GM19043 (cell line): ENCODE data around the gene KANK3.

Source experiments
- ATAC-seq: cut with Tn5 transposase; IDR thresholded peaks from one replicate; pipeline ENCODE4 v1.9.1; 2021; ENCODE audit warnings: low read depth; ENCODE audit not compliant: unreplicated experiment

KANK3 gene

DNA sequence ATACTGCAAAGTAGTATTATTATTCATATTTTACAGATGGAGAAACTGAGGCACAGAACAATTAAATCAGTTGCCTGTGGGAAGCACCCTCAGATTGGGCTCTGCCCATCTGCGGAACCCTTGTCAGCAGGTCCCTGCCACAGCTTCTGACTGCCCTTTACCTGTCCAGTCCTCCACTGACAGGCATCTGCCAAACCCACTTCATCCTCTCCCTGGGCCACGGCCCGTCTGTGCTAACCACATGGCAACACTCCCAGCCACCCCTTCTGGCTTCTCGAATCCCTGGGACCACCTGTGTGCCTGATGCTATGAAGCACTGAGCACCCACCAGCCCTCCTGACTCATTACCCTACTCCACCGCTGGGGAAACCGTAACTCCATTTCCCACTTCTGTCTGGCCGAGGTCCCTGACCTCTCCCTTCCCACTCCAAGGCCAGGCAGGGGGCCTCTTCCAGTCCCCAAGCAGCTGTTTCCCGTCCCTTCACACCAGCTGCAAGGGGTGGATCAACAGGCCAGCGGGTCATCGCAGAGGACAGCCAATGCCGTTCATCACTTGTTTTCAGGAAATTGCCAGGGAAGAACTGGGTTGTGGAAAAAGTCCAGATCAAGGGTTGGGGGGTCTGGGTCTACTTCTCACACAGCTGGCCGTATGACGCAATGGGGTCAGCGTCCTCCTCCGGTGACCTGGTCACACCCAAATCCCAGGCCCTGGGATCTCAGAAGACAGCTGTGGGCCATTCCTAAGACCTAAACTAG is 2.5 kb downstream of the KANK3 start:
- ATAC-seq = no peak

DNA sequence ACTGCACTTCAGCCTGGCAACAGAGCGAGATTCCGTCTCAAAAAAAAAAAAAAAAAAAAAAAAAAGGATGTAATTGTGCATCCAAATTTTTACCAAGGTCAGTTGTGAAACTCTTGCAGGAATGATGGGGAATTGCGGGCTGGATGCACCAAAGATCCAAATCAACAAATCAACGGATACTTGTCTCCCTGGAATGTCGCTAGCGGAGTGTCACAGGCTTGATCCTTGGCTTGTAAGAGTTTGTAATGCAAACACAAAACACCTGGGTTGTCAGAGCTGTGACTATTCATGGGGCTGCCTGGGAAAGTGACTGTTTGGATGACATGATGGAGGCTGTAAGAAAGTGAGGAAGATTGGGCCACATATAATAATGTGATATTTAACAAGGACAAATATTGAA is 4.2 kb downstream of the KANK3 start:
- no peak for ATAC-seq

DNA sequence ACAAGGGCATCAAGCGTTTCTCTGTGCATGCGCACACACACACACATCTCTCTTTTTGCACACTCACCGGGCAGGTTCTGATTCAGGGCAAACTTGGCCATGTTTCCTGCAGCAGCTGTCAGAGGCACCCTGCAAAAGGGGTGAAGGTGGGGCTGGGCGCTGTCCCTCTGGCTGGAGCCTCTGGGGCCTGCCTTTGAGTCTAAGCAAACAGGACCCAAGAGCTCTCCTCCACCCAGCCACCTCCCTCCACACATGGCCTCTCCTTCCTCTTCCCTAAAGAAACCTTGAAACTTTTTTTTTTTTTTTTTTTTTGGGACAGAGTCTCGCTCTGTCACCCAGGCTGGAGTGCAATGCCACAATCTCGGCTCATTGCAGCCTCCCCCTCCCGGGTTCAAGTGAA is 5.3 kb downstream of the KANK3 start:
- no peak for ATAC-seq

DNA sequence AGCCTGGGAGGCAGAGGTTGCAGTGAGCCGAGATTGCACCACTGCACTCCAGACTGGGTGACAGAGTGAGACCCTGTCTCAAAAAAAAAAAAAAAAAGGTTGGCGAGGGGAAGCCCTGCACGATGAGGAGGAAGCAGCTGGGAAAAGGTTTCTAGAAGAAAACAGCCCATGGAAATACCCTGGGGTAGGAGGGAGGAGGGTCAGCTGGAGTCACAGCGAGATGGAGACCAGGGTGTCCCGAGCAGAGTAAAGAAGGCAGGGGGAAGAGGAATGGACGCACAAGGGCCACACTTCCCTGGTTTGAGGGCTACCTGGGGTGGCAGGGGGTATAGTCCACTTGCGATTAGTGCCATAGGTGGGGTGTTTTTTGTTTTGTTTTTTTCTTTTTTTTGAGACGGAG is 6.4 kb downstream of the KANK3 start:
- no peak for ATAC-seq

DNA sequence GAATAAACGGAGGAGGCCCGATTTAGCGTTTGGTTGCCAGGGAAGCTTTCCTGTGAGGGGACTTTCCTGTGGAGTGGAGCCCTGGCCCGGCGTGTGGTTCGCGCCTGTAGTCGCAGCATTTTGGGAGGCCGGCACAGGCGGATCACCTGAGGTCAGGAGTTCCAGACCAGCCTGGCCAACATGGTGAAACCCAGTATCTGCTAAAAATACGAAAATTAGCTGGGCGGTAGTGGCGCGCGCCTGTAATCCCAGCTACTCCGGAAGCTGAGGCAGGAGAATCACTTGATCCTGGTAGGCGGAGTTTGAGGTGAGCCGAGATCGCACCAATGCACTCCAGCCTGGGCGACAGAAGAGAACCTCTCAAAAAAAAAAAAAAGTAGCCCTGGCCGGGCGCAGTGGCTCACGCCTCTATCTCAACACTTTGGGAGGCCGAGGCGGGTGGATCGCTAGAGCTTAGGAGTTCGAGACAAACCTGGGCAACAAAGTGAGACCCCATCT is 6.9 kb downstream of the KANK3 start:
- no peak for ATAC-seq

DNA sequence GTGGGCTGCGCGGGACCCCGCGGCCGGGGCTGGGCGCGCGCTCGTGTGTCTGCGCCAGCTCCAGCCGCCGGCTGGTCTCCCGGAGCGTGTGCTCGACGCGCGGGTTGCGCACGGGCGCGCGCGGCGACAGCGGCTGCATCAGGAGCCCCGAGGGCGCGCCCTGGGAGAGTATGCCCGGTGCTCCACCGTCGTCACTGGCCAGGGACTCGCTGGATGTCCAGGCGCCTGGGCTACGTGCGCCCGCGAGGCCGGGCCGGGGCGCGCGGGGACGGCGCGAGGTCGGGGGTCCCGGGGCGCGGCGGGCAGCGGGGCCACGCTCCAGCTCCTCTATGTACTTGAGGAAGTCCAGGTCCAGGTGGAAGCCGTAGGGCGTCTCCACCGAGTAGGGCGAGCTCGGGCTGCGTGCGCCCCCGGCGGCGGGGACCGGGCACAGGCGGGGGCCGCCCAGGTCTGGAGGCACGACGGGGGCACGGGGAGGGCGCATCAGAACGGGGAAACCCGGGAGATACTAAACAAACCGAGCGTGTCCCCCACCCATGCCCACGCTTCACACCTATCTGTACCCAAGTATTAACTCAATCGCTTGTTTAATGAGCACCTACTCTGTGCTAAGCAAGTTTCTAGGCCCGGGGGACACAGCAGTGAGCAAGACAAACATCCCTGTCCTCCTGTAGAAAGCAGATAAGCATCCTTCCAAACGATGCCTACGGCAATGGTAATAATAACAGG is 7.6 kb downstream of the KANK3 start:
- ATAC-seq = no peak

DNA sequence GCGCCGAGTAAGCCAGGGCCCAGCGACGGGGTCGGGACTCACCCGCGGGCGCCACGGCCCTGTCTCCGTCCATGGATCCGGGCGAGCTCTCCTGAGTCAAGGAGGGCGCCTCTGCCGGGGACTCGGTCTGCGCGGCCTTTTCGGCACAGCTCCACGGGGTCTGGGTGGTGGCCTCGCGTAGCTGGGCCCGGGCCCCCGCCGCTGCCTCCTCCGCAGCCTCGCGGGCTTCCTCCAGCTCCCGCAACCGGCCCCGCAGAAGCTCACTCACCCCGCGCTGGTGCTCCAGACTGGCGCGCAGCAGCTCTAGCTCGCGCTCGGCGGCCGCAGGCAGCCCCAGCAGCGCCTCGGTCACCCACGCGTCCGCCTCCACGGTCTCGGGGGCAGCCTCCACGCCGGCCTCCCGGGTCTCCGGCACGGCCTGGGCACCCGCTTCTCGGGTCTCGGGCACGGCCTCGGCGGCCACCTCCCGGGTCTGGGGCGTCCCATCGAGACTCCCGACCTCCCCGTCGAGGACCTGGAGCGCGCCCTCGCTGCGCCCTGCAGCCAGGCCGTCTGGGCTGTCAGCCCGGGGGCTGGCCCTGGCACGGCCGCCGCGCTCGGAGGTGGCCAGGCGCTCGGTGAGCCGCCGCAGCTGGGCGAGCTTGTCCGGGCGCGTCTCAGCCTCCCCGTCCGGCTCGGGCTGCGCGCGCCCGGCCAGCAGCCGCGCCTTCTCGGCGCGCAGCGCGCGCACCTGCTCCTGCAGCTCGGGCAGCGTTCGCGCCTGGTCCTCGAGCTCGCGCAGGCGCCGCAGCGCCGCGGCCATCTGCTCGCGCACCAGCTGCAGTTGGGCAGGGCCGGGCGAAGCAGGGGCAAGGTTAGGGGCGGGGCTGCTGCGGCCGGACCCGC is 8.4 kb downstream of the KANK3 start:
- ATAC-seq = no peak

DNA sequence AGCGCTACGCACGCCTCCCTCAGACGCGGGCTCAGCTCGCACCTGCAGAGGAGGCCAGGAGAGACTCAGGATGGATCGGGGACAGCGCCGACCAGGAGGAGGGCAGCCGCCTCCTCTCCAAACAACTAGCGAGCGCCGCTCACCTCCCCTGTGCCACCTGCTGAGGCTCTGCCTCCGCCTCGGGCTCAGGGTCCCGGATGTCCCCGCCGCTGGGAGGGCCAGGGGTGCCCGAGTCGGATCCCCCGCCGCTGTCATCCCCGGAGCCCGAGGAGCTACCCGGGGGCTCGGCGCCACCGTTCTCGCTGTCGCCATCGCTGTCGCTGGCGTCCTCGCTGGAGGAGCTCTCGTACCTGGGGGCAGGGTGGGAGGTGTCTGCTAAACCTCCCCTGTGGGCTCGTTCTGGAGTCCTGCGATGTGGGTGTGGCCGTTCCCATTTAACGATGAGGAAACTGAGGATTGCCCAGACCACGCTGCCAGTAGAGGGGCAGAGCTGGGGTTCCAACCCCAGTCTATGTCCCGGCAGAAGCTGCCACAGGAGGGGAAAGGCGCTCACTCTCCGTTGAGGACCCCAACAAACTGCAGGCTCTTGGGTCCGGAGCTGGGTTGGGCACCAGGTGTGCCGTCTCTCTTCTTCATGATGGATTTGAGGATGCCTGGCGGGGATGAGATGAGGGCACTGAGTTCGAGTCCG is 9.2 kb downstream of the KANK3 start:
- ATAC-seq = no peak

DNA sequence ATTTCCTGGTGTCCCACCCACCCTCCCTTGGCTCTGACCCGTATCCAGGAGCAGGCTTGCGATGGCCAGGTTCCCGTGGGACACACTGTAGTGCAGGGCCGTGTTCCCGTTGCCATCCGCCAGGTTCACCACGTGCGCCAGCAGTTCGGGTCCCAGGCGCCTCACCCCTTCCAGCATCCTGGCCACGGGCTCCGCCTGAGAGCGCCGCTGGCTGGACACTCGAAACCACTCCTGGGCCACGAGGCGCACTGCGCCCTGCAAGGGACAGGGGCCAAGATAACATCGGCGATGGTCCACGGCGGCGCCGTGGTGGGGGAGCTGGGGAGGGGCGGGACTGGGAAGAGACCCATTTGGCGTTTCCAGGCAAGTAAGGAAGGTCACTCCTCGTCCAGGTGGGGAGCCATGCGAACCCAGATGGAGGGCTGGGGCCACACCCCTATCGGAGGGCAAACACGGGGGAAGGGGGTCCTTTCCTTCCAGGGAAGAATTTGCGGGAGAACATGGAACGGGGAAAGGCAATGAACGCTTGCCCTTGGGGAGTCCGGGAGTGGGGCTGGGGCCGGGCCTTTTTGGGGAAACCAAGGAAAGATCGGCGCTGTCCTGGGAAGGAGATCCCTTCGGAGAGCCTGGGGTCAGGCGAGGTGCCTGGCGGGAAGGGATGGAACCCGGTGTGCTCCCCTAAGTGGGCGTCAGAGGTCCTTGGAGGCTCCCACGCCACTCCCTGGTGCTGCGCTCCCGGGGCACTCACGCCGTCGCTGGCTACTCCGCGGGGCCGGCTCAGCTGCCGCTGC is 9.9 kb downstream of the KANK3 start:
- no peak for ATAC-seq

DNA sequence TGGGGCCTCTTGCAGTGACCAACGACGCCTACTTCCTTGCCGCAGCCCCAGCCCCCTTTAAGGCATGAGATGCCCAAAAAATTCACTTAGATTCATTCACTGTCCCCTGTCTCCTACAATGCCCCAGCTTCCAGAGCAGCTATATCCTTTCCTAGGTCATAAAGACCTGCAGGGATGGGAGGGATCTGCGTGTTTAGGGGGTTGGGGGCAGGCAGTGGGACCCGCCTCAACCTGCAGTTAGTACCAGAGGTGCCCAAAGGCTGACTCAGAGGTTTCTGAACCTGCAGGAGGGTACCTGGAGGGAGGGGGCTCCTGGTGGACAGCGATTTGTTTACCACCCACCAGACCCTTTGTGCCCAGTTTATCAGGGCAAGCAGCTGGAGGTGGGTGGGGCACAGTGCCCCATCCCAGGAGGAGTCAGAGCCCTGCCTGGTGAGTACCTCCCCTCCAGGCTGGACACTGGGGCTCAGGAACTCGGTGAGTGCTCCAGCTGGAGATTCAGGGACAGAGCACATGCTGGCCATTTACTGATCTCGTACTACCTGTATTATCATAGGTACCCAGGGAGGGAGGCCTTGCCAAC is 11.7 kb downstream of the KANK3 start:
- no peak for ATAC-seq

DNA sequence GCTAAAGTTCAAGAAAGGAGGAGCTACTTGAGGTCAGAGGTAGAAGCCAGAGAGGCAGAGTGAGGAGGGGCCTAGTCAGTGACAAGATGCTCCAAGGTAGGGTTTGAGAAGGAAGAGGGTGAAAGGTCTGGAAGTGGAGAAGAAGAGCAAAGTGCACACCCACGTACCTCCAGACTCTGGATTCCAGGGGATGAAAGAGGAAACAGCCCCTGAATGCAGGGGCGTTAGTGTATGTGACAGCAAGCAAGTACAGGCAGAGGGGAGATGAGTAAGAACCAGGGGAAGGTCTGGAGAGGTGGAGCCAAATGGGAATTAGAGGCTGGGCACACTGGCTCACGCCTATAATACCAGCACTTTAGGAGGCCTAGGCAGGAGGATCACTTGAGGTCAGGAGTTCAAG is 13.1 kb downstream of the KANK3 start:
- ATAC-seq = no peak

DNA sequence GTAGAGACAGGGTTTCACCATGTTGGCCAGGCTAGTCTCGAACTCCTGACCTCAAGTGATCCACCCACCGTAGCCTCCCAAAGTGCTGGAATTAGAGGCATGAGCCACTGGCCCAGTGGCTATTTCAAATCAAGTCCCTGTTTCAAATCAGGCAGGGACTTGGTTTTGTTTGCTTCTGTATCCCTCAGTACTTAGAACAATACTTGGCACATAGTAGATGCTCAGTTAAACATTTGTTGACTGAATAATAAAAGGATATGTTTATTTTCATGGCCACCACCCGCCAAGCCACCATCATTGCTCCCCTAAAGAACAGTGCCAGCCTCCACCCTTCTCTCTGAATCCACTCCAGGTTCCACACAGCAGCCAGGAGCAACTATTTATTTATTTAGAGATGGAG is 17.6 kb downstream of the KANK3 start:
- ATAC-seq = no peak

DNA sequence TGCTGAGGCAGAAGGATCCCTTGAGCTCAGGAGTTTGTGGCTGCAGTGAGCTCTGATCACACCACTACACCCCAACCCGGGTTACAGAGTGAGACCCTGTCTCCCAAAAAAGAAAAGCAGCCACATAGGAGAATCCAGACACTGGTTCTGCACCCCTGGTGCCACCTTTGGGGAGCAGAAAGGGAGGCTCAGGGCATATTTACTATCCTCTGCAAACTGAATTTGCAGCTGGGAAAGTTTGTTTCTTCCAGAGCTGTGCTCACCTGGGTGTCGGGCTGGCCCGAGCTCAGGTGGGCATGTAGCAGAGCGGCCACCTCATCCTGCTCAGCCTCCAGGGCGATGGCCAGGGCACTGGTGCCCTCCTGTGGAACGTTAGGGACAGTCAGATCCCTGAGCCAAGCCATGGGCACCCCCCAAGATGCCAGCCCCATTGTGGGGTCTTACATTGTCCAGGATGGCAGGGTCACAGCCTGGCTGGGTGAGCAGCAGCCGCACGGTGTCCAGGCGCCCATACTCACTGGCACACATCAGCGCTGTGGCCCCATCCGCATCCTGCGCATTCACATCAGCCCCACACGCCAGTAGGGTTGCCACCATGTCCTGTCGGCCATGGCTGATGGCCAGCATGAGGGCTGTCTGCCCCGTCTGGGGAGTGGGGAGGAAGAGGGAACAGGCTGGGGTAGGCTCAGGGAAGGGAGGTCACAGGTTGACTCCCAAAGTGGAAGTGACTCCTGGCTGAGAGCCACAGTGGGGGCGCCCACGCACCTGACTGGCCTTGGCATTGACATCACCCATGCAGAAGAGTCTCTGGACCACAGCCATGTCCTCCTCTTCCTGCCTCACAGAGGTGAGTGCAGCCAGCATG is 18.6 kb downstream of the KANK3 start:
- ATAC-seq = no peak

DNA sequence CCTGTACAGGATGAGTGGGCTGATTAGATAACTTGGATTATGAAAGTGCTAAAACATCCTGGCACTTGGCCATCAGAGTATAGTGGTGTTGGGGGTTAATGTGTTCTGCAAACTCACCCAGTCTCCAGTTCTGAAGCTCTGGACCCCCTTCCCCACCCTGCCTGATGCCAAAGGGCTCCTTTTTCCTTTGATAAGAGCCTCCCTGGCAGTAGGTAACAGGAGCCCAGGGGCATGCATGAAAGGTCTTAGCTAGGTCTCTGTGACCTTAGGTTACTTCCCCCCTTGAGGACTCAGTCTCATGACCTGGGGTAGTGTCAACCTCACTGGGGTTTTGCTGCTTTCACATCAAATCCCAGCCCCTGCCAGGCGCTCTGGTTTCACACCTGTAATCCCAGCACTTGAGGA is 19.3 kb downstream of the KANK3 start:
- ATAC-seq = no peak

DNA sequence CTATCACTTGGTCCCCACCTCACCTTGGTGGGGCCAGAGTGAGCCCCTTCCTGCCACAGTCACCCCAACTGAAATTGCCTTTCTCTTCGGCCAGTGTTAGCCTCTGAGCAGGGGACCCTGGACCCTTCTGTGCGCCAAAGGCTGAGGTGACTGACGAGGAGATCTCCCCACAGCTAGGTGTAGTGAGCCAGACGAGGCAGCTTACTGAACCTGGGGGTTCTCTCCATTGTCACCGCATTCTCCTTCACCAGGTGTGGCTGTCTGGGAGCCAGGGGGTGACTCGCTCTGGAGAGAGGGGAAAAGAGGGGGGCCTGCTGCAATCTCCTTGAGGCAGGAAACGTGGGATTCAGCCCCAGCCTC is 20.4 kb downstream of the KANK3 start:
- ATAC-seq = no peak

DNA sequence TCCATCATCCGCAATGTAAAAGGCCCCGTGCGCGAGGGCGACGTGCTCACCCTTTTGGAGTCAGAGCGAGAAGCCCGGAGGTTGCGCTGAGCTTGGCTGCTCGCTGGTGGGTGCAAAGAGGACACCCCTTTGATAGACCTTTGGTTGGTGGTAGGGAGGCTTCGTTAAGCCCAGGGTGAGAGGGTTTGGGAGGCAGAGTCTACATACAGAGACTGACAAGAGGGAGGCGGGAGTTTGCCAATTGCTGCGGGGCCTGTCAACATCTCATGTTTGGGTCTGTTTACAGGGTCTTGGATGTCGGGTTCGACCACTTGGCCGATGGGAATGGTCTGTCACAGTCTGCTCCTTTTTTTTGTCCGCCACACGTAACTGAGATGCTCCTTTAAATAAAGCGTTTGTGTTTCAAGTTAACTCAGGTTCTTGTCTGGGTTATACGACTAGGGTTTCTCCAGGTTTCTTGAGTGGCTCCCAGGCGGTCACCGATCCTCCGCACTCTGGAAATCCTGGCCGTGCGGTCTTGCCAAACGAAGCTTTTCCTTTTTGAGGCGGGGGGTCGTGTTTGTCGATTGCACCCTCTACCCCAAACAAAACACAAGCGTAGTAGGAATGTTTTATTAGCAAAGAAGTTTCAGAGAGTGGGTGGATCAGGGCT is 20.9 kb downstream of the KANK3 start:
- ATAC-seq = no peak

DNA sequence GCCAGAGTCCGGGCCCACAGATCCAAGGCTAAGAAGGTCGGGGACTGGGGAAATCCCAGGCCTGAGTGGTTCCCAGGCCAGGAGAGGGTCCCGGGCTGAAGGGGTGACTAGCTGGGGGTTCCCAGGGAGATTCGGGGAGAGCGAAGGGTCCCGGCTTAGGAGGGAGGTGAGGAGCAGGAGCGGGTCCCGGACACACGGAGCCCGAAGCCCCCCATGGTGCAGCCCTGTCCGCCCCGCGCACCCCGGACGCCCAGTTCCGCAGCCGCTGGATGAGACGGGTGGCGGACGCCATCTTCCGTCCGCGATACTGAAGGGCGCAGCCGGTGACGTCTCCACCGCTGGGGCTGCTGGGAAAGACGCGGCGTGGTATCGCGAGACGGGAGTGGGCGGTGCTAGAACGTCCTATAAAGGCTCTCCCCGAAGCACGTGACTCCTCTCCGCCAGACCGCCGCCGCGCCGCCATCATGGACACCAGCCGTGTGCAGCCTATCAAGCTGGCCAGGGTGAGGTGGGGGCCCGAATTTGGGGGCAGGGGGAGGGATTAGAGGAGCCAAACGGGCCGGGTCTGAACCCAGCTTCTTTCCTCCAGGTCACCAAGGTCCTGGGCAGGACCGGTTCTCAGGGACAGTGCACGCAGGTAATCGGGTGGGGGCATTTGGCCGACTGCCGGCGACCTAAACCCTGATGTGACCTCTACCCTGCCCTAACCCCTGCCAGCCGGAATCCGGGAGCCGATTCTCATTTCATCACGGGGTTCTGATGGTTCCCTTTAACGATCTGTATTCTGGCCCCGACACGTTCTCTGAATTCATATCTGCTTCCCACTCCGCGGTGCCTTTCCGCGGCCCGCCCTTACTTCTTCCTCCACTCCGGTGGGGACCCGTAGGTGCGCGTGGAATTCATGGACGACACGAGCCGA is 21.7 kb downstream of the KANK3 start, which contains the start of the genes NDUFA7 and RPS28:
NDUFA7 (minus strand) TSS at position 309 of the 919 bp plus-strand sequence; CDS start at position 292, 17 bp downstream.
RPS28 (plus strand) TSS at position 430 of the 919 bp plus-strand sequence; CDS start at position 465, 35 bp downstream.
- peak; percentile 76 for ATAC-seq
